GM23338 (cell line): ENCODE data around the gene WDSUB1. TPM values are rescaled to one million over a fixed set of nuclear protein-coding genes. Genes with fewer than 3 reads are reported as not detected.

Experiments used
- ATAC-seq: fragments of 200-7000 bp; cut with Tn5 transposase; 3 replicates; pipeline ENCODE4 v1.9.1; 2020
- DNase-seq: peaks from one replicate; pipeline ENCODE4 v3.0.0-alpha.2; 2015; ENCODE audit warnings: low spot score
- H2AFZ ChIP-seq: fragments of 200-600 bp; sonication (generic); 2 replicates; pipeline ENCODE4 v1.8.0; 2016; ENCODE audit warnings: antibody characterized with exemption, mild to moderate bottlenecking, moderate library complexity
- H3F3A ChIP-seq: fragments of 200-600 bp; sonication (generic); replicated peaks from 2 replicates; pipeline ENCODE4 v1.8.0; 2017; ENCODE audit warnings: antibody characterized with exemption, mixed run types, low read depth
- H3K27ac ChIP-seq: fragments of 200-600 bp; sonication (generic); 2 replicates; pipeline ENCODE4 v1.6.1; 2016; ENCODE audit warnings: low read depth
- H3K27me3 ChIP-seq: fragments of 200-600 bp; sonication (generic); 2 replicates; pipeline ENCODE4 v1.8.0; 2016; ENCODE audit warnings: mild to moderate bottlenecking, mixed run types, moderate library complexity; ENCODE audit not compliant: insufficient read depth
- H3K36me3 ChIP-seq: fragments of 200-600 bp; sonication (generic); 2 replicates; pipeline ENCODE4 v1.8.0; 2016; ENCODE audit warnings: mild to moderate bottlenecking; ENCODE audit not compliant: insufficient read depth
- H3K4me1 ChIP-seq: fragments of 200-600 bp; sonication (generic); 2 replicates; pipeline ENCODE4 v1.8.0; 2016; ENCODE audit warnings: mild to moderate bottlenecking, moderate library complexity; ENCODE audit not compliant: insufficient read depth
- H3K4me2 ChIP-seq: fragments of 200-600 bp; sonication (generic); 2 replicates; pipeline ENCODE4 v1.7.1; 2017; ENCODE audit warnings: mixed run types
- H3K4me3 ChIP-seq: fragments of 200-600 bp; sonication (generic); 2 replicates; pipeline ENCODE4 v1.6.1; 2016; ENCODE audit warnings: mixed run types
- H3K79me2 ChIP-seq: fragments of 200-600 bp; sonication (generic); replicated peaks from 2 replicates; pipeline ENCODE4 v1.8.0; 2017; ENCODE audit warnings: mild to moderate bottlenecking; ENCODE audit not compliant: insufficient read depth
- H3K9me2 ChIP-seq: fragments of 200-600 bp; sonication (generic); 2 replicates; pipeline ENCODE4 v1.8.0; 2017; ENCODE audit not compliant: insufficient read depth
- H4K20me1 ChIP-seq: fragments of 200-600 bp; sonication (generic); replicated peaks from 2 replicates; pipeline ENCODE4 v1.8.0; 2017; ENCODE audit warnings: mild to moderate bottlenecking; ENCODE audit not compliant: insufficient read depth
- H3K27ac Mint-ChIP-seq: 2 replicates; pipeline ENCODE4 v1.8.0; 2020; ENCODE audit warnings: inconsistent platforms, mild to moderate bottlenecking, moderate library complexity, mixed read lengths
- H3K27me3 Mint-ChIP-seq: 3 replicates; pipeline ENCODE4 v1.8.0; 2022; ENCODE audit warnings: low read depth, mild to moderate bottlenecking, moderate library complexity, mixed read lengths, inconsistent platforms; ENCODE audit not compliant: insufficient read depth, poor library complexity
- H3K36me3 Mint-ChIP-seq: 3 replicates; pipeline ENCODE4 v1.8.0; 2021; ENCODE audit warnings: low read depth, mild to moderate bottlenecking, inconsistent platforms, moderate library complexity, mixed read lengths
- H3K4me1 Mint-ChIP-seq: 3 replicates; pipeline ENCODE4 v1.8.0; 2020; ENCODE audit warnings: mild to moderate bottlenecking, inconsistent platforms, mixed read lengths
- H3K4me3 Mint-ChIP-seq: 3 replicates; pipeline ENCODE4 v1.8.0; 2021; ENCODE audit warnings: moderate library complexity, mild to moderate bottlenecking, inconsistent platforms, mixed read lengths
- H3K9me3 Mint-ChIP-seq: 3 replicates; pipeline ENCODE4 v1.8.0; 2020; ENCODE audit warnings: moderate library complexity, mild to moderate bottlenecking, inconsistent platforms, mixed read lengths
- CREB1 ChIP-seq: fragments of 250-450 bp; sonication (Bioruptor Pico); IDR thresholded peaks from 2 replicates; pipeline ENCODE4 v1.5.0; 2020; ENCODE audit warnings: low read depth, mild to moderate bottlenecking, moderate library complexity
- CTCF ChIP-seq, 2 experiments: fragments of 200-600 bp in 1 of 2; sonication (generic) in 1 of 2; conservative IDR thresholded peaks; 2 replicates each; pipeline versions ENCODE4 v1.5.1 to v1.6.1; 2016 to 2017; ENCODE audit warnings: antibody characterized with exemption in 2 of 2, low read depth in 2 of 2, mild to moderate bottlenecking in 2 of 2, moderate library complexity in 1 of 2
- ETS1 ChIP-seq: IDR thresholded peaks from 2 replicates; pipeline ENCODE4 v1.6.1; 2016; ENCODE audit warnings: antibody characterized with exemption
- EZH2 ChIP-seq: fragments of 200-600 bp; sonication (generic); IDR thresholded peaks from one replicate; pipeline ENCODE4 v1.8.0; 2017; ENCODE audit warnings: antibody characterized with exemption, mild to moderate bottlenecking, low read depth; ENCODE audit not compliant: unreplicated experiment
- EZH2phosphoT487 ChIP-seq: fragments of 200-600 bp; sonication (generic); IDR thresholded peaks from one replicate; pipeline ENCODE4 v1.8.1; 2018; ENCODE audit warnings: antibody characterized with exemption; ENCODE audit not compliant: unreplicated experiment
- JUNB ChIP-seq: IDR thresholded peaks from one replicate; pipeline ENCODE4 v1.6.1; 2016; ENCODE audit warnings: antibody characterized with exemption; ENCODE audit not compliant: unreplicated experiment
- NANOG ChIP-seq: IDR thresholded peaks from 2 replicates; pipeline ENCODE4 v1.6.1; 2016; ENCODE audit warnings: antibody characterized with exemption, borderline replicate concordance
- POLR2AphosphoS5 ChIP-seq: IDR thresholded peaks from 2 replicates; pipeline ENCODE4 v1.6.1; 2016; ENCODE audit warnings: antibody characterized with exemption, low read depth
- REST ChIP-seq: IDR thresholded peaks from one replicate; pipeline ENCODE4 v1.6.1; 2018; ENCODE audit warnings: antibody characterized with exemption; ENCODE audit not compliant: unreplicated experiment
- STAT1 ChIP-seq: IDR thresholded peaks from one replicate; pipeline ENCODE4 v1.6.1; 2016; ENCODE audit warnings: antibody characterized with exemption; ENCODE audit not compliant: unreplicated experiment
- ZNF114 ChIP-seq: fragments of 250-450 bp; sonication (Bioruptor Pico); IDR thresholded peaks from 2 replicates; pipeline ENCODE4 v1.5.0; 2020; ENCODE audit warnings: mild to moderate bottlenecking, moderate library complexity
- ZNF331 ChIP-seq: fragments of 250-450 bp; sonication (Bioruptor Pico); IDR thresholded peaks from 2 replicates; pipeline ENCODE4 v1.5.0; 2020; ENCODE audit warnings: low read depth, mild to moderate bottlenecking, moderate library complexity
- polyA plus RNA-seq: library from polyadenylated mRNA; unstranded; fragments of >200 nt; fragmentation: Nextera tagmentation; extraction: Ambion mirVana; gene quantifications from 2 replicates; pipeline ENCODE4 v1.2.1, GENCODE V29; 2016
- total RNA-seq: library from RNA; depleted of rRNA; stranded (reverse); fragments of >200 nt; shearing (Covaris generic); gene quantifications from 2 replicates; pipeline ENCODE4 v1.2.3, GENCODE V29; 2014

Gene WDSUB1
- total and polyA plus RNA-seq, 2 experiments from 2014 or later: 9.9 to 12.2 TPM

- Histone ChIP-seq H3K27ac (no peak overlapping the region), H3K9me2 (no peaks in the 10 kb centered on the region), H3K4me3 (no peak overlapping the region), H3K4me1 (no peaks in the 10 kb centered on the region), H3K79me2 (no peaks in the 10 kb centered on the region), H3K36me3 (no peaks in the 10 kb centered on the region), H2AFZ (no peak overlapping the region), H4K20me1 (no peaks in the 10 kb centered on the region), H3K27me3 (no peaks in the 10 kb centered on the region), H3K4me2 (no peak overlapping the region), H3F3A (no peaks in the 10 kb centered on the region)
- Mint-ChIP-seq H3K36me3 (no peaks in the 10 kb centered on the region), H3K9me3 (no peaks in the 10 kb centered on the region), H3K27me3 (no peaks in the 10 kb centered on the region), H3K4me3 (no peak overlapping the region), H3K27ac (no peak overlapping the region), H3K4me1 (no peaks in the 10 kb centered on the region)
- DNase-seq (no peak), ATAC-seq (no peak)
- TF ChIP-seq EZH2phosphoT487 (no peak), NANOG (no peak), ZNF331 (CRISPR knock-in tag) (no peak), POLR2AphosphoS5 (no peak), STAT1 (no peak)
Observed at GRCh38 chr2:159193791-159194190, 92.7 kb downstream of the WDSUB1 start.

GRCh38 chr2:159192371-159192918 lies 94.1 kb downstream of the WDSUB1 start:
- H3K4me2 ChIP-seq: no peak overlapping the region
- no peak overlapping the region for H3K4me3 Mint-ChIP-seq
- H3K36me3 Mint-ChIP-seq: no peaks in the 10 kb centered on the region
- H3K4me3 ChIP-seq: no peak overlapping the region
- H3K4me1 Mint-ChIP-seq: no peaks in the 10 kb centered on the region
- H3F3A ChIP-seq: no peaks in the 10 kb centered on the region
- H2AFZ ChIP-seq: no peak overlapping the region
- H4K20me1 ChIP-seq: no peaks in the 10 kb centered on the region
- no peak overlapping the region for H3K27ac Mint-ChIP-seq
- no peaks in the 10 kb centered on the region for H3K4me1 ChIP-seq
- no peaks in the 10 kb centered on the region for H3K79me2 ChIP-seq
- H3K9me2 ChIP-seq: no peaks in the 10 kb centered on the region
- H3K27ac ChIP-seq: no peak overlapping the region
- H3K36me3 ChIP-seq: no peaks in the 10 kb centered on the region
- no peaks in the 10 kb centered on the region for H3K9me3 Mint-ChIP-seq
- ATAC-seq: no peak
- no peaks in the 10 kb centered on the region for H3K27me3 Mint-ChIP-seq
- no peak for DNase-seq
- H3K27me3 ChIP-seq: no peaks in the 10 kb centered on the region
- TF ChIP-seq REST: no peak
- no peak for TF ChIP-seq ZNF114 (CRISPR knock-in tag)
- TF ChIP-seq STAT1: no peak
- no peak for TF ChIP-seq NANOG
- TF ChIP-seq CREB1 (CRISPR knock-in tag): no peak
- no peak for TF ChIP-seq EZH2
- no peak for TF ChIP-seq ETS1
- no peak for TF ChIP-seq POLR2AphosphoS5
- no peak for TF ChIP-seq CTCF (conservative IDR thresholded peaks at IDR 0.05; ENCODE audit: low read depth in 2 of 2)
- TF ChIP-seq JUNB: no peak
